HFF-Myc (cell line): ENCODE data around the gene E2F6.

Source experiments
- DNase-seq: peaks from one replicate; pipeline ENCODE4 v3.0.0-alpha.2; 2011; ENCODE audit warnings: low read depth; ENCODE audit errors: extremely low read depth
- H3K4me3 ChIP-seq: replicated peaks from 2 replicates; pipeline ENCODE4 v1.5.1; 2011; ENCODE audit warnings: low read depth, mild to moderate bottlenecking, control low read depth, low read length
- TF ChIP-seq, protein P1 (sequence below): IDR thresholded peaks from 2 replicates; pipeline ENCODE4 v1.5.1; 2012; ENCODE audit warnings: mild to moderate bottlenecking, low read depth, low read length, control low read depth; ENCODE audit errors: missing control alignments

The E2F6 gene

DNA sequence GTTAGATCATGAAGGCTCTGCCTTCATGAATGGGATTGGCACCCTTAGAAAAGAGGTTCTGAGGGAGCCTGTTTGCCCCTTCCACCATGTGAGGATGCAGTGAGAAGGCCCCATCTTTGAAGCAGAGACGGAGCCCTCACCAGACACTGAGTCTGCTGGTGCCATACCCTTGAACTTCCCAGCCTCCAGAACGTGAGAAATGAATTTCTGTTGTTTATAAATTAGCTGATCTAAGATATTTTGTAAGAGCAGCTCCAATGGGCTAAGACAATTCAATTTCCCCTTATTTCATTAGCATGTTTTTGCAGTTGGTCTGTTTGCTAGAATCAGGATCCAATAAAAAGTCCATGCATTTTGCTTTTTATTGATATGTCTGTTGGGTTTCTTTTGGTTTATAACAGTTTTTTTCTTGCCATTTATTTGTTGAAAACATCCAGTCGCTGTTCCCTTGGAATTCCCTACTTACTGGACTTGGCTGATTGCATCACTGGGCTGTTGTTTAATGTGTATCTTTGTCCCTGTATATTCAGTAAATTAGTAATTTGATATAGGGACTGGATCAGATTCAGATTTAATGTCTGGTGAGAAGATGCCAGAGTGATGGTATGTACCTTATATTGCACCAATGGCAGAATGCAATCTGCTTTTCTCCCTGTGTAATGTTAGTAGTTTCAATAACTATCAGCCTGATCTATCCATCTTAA is 43.8 kb upstream of the E2F6 start:
- no peak overlapping the region for H3K4me3 ChIP-seq
- DNase-seq = no peak
- TF ChIP-seq, protein P1, sequence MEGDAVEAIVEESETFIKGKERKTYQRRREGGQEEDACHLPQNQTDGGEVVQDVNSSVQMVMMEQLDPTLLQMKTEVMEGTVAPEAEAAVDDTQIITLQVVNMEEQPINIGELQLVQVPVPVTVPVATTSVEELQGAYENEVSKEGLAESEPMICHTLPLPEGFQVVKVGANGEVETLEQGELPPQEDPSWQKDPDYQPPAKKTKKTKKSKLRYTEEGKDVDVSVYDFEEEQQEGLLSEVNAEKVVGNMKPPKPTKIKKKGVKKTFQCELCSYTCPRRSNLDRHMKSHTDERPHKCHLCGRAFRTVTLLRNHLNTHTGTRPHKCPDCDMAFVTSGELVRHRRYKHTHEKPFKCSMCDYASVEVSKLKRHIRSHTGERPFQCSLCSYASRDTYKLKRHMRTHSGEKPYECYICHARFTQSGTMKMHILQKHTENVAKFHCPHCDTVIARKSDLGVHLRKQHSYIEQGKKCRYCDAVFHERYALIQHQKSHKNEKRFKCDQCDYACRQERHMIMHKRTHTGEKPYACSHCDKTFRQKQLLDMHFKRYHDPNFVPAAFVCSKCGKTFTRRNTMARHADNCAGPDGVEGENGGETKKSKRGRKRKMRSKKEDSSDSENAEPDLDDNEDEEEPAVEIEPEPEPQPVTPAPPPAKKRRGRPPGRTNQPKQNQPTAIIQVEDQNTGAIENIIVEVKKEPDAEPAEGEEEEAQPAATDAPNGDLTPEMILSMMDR = no peak

DNA sequence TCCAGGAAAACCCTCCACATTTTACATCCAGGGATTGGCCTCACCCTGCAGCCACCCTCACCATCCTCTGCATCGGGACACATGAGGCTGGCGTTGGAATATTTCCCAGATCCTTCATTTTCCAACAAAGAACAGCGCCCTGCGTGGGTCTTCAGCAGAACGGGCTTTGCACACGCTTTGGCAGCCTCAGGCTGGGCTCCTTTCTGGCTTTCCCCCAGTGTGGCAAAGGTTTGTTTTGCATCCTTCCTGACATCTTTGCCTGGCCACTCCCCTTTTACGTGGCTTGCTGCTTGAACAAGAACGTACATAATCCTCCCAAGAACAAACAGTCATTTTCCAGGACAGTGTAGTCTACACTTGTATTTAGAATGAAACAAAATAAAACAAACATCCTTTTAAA is 42.3 kb upstream of the E2F6 start:
- DNase-seq = no peak
- TF ChIP-seq, protein P1 = no peak
- no peak overlapping the region for H3K4me3 ChIP-seq

DNA sequence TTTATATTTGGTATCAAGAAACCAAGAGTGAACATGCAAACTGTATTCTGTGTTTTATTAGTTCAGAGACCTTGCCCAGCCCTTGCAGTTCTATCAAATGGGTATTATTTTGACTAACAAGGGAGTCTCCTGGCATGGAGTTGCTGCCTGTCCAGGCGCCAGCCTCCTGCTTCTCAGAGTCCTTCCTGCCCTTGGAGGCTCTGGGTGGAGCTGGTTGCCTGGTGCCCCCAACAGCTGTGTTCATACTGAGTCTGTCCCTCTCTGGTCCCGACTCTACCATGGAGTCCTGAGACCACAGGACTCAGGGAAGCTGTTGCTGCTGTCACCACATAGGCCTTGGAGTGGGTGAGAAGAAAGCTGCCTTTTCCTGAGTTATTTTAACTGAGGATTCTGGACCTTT is 41.6 kb upstream of the E2F6 start:
- no peak overlapping the region for H3K4me3 ChIP-seq
- TF ChIP-seq, protein P1 = no peak
- no peak for DNase-seq

DNA sequence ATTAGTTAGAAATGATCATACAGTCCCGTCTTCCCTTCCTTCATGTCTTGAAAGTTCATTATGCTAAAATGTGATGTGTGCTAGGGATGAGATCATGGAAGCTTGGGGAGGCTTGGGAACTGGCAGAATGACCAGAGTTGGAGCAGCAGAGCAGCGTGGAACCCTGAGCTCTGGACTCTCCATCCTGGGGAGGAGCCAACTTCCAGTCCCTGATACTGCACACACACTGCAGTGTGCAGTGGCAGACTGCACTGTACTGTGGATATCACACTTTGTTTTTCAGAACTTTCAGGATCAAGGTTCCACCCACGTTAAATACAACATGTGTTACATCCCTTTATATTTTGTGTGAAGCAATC is 40.6 kb upstream of the E2F6 start:
- no peak for DNase-seq
- no peak overlapping the region for H3K4me3 ChIP-seq
- TF ChIP-seq, protein P1 = no peak

DNA sequence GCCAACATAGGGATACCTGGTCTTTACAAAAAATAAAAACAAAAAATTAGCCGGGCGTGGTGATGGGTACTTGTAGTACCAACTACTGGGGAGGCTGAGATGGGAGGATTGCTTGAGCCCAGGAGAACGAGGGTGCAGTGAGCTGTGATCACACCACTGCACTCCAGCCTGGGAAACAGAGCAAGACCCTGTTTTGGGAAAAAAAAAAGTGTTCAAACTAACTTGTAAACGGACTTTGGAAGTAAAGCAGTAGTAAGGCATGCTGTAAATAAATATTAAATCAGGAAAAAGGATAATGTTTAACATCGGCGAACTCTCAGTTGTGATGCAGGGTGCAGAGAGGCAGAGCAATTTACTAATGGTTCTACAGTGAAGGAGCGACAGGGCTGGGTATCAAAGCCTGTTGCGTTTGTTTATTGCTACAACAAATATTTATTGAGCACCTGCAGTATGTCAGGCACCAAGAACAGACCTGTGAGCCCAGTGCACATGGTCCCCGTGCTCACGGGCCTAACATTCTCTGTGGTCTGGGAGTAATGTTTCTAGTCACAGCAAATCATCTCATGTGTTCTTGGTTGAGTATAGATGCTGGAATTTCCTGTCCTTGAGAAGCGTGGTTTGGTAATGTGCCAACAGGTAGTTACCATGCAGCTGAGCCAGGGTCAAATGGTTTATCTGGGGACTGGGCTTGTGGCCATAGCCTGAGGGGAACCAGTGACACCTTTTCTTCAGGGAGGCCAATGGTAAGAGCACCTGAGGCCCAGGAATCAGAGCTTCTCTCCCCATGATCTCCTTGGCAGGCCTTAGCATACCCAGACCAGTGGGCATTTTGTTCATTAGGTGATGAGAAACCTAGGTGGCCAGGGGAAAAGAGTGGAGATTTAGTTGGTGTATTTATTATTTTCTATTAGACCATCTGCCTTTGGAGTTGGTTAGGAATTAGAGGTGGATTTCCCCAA is 40.0 kb upstream of the E2F6 start:
- no peak for DNase-seq
- TF ChIP-seq, protein P1 = no peak
- H3K4me3 ChIP-seq = no peak overlapping the region

DNA sequence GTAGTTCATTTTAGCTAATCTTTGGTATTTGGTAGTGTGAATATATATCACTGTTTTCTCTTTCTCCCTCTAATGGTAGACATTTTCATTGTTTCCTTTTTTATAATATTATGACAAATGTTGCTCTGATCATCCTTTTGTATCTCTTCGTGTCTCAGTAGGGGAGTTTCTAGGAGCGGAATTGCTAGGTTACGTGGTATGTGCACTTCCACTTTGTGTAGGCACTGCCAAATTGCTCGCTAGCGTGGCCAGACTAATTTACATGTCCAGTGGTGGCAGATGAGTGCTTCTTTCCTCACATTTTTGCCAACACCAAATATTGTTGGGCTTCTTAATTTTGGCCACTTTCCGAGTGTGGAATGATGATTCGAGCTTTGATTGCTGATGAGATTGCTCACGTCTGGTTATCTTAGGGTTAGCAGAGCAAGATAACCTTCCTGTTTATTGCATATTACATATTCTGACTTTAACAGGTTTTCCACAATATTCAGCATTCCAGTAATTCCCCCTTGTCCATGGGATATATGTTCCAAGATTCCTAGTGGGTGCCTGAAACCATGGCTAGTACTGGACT is 37.5 kb upstream of the E2F6 start:
- DNase-seq = no peak

More for the DNA sequence above, 37.5 kb upstream of the E2F6 start:
- H3K4me3 ChIP-seq = no peak overlapping the region
- TF ChIP-seq, protein P1 = no peak
